ENCODE measurements around the gene AMOTL1. TPM values are rescaled to one million over a fixed set of nuclear protein-coding genes. Genes with fewer than 3 reads are reported as not detected.

AMOTL1 gene
- polyA plus RNA-seq, 1 of the 3 experiments (the other 2 are of a cell fraction), result 10.7 TPM

- WGBS (ENCODE audit: low lambda C conversion rate), result 100% methylated on average over 2 of the region's 2 CpGs
- Histone ChIP-seq H3K36me3 (replicated peaks in 1 of 2; ENCODE audit: control insufficient read depth in 1 of 2, insufficient read depth in 2 of 2, low read length in 1 of 2) (no peaks in the 10 kb centered on the region), H3K27ac (ENCODE audit: low read depth in 2 of 2, low read length in 1 of 2) (no peak overlapping the region), H3K9me3 (no peaks in the 10 kb centered on the region), H3K4me2 (no peak overlapping the region), H3K79me2 (ENCODE audit: insufficient read depth) (no peaks in the 10 kb centered on the region), H3K9me2 (no peaks in the 10 kb centered on the region), H3K4me3 (ENCODE audit: low read depth in 2 of 2, low read length in 1 of 2) (no peak overlapping the region), H3K4me1 (ENCODE audit: control insufficient read depth in 1 of 2, insufficient read depth in 2 of 2, low read depth in 1 of 2, low read length in 1 of 2) (peaks cover 0 to 4% of the 10 kb centered on the region in 2 experiments; a peak in 1 of 4 replicates), H3K9ac (no peak overlapping the region), H2AFZ (ENCODE audit: low read depth) (no peak overlapping the region), H3K27me3 (ENCODE audit: insufficient read depth) (no peaks in the 10 kb centered on the region), H4K20me1 (ENCODE audit: insufficient read depth) (no peaks in the 10 kb centered on the region), H3F3A (replicated peaks; ENCODE audit: insufficient read depth) (no peaks in the 10 kb centered on the region)
- POLR2A ChIA-PET, result no interaction called here
- no peak for TF ChIP-seq RCOR1 (IDR thresholded peaks at IDR 0.05; ENCODE audit: low read length)
- TF ChIP-seq SMC3 (IDR thresholded peaks at IDR 0.05; ENCODE audit: low read depth, low read length), result no peak
- no peak for TF ChIP-seq REST (IDR thresholded peaks at IDR 0.05; ENCODE audit: low read depth, low read length)
- TF ChIP-seq, protein P1, sequence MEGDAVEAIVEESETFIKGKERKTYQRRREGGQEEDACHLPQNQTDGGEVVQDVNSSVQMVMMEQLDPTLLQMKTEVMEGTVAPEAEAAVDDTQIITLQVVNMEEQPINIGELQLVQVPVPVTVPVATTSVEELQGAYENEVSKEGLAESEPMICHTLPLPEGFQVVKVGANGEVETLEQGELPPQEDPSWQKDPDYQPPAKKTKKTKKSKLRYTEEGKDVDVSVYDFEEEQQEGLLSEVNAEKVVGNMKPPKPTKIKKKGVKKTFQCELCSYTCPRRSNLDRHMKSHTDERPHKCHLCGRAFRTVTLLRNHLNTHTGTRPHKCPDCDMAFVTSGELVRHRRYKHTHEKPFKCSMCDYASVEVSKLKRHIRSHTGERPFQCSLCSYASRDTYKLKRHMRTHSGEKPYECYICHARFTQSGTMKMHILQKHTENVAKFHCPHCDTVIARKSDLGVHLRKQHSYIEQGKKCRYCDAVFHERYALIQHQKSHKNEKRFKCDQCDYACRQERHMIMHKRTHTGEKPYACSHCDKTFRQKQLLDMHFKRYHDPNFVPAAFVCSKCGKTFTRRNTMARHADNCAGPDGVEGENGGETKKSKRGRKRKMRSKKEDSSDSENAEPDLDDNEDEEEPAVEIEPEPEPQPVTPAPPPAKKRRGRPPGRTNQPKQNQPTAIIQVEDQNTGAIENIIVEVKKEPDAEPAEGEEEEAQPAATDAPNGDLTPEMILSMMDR (IDR thresholded peaks at IDR 0.05), result no peak
- TF ChIP-seq, protein P2, sequence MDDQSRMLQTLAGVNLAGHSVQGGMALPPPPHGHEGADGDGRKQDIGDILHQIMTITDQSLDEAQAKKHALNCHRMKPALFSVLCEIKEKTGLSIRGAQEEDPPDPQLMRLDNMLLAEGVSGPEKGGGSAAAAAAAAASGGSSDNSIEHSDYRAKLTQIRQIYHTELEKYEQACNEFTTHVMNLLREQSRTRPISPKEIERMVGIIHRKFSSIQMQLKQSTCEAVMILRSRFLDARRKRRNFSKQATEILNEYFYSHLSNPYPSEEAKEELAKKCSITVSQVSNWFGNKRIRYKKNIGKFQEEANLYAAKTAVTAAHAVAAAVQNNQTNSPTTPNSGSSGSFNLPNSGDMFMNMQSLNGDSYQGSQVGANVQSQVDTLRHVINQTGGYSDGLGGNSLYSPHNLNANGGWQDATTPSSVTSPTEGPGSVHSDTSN (IDR thresholded peaks at IDR 0.05), result no peak
- no peak for TF ChIP-seq MXI1 (IDR thresholded peaks at IDR 0.05; ENCODE audit: low read depth, low read length)
- TF ChIP-seq IRF3 (IDR thresholded peaks at IDR 0.05; ENCODE audit: low read depth, low read length), result no peak
- TF ChIP-seq YY1 (IDR thresholded peaks at IDR 0.05; ENCODE audit: low read depth), result no peak
- TF ChIP-seq GATA2 (CRISPR knock-in tag; IDR thresholded peaks at IDR 0.05), result no peak
- TF ChIP-seq EP300 (IDR thresholded peaks at IDR 0.05; ENCODE audit: borderline replicate concordance in 1 of 2, low read depth in 1 of 2, low read length in 1 of 2), result no peak
- no peak for TF ChIP-seq RFX5 (IDR thresholded peaks at IDR 0.05; ENCODE audit: low read length)
- no peak for TF ChIP-seq RXRA (IDR thresholded peaks at IDR 0.05; ENCODE audit: borderline replicate concordance, low read depth)
- TF ChIP-seq GABPA (IDR thresholded peaks at IDR 0.05; ENCODE audit: low read depth), result no peak
- no peak for TF ChIP-seq TCF12 (IDR thresholded peaks at IDR 0.05)
- TF ChIP-seq RAD21 (IDR thresholded peaks at IDR 0.05; ENCODE audit: low read length), result no peak
- TF ChIP-seq TAF1 (IDR thresholded peaks at IDR 0.05; ENCODE audit: borderline replicate concordance, low read depth, low read length), result no peak
- TF ChIP-seq, protein P3, sequence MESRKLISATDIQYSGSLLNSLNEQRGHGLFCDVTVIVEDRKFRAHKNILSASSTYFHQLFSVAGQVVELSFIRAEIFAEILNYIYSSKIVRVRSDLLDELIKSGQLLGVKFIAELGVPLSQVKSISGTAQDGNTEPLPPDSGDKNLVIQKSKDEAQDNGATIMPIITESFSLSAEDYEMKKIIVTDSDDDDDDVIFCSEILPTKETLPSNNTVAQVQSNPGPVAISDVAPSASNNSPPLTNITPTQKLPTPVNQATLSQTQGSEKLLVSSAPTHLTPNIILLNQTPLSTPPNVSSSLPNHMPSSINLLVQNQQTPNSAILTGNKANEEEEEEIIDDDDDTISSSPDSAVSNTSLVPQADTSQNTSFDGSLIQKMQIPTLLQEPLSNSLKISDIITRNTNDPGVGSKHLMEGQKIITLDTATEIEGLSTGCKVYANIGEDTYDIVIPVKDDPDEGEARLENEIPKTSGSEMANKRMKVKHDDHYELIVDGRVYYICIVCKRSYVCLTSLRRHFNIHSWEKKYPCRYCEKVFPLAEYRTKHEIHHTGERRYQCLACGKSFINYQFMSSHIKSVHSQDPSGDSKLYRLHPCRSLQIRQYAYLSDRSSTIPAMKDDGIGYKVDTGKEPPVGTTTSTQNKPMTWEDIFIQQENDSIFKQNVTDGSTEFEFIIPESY (IDR thresholded peaks at IDR 0.05; ENCODE audit: borderline replicate concordance, low read depth), result no peak
- TF ChIP-seq MEF2A (IDR thresholded peaks at IDR 0.05; ENCODE audit: borderline replicate concordance, low read depth), result no peak
- no peak for TF ChIP-seq CHD2 (IDR thresholded peaks at IDR 0.05; ENCODE audit: low read length, partially characterized antibody)
- no peak for TF ChIP-seq FOXM1 (IDR thresholded peaks at IDR 0.05; ENCODE audit: low read depth)
- CTCF ChIA-PET, result interaction anchor here (1.4 to 5.7 kb wide), 2 partner anchors 8 to 12 kb away, joined by 5 to 36 read pairs; no protein-coding TSS in a partner anchor
- DNase-seq, result no peak
These were observed 13.8 kb upstream of the AMOTL1 start for GRCh38 chr11:94754335-94754734.
